ENCODE results near the gene GIGYF1. TPM values are rescaled to one million over a fixed set of nuclear protein-coding genes. Genes with fewer than 3 reads are reported as not detected.

Gene GIGYF1
- total and polyA plus RNA-seq, 2 of the 8 experiments (the other 6 are each of a cell fraction or from before 2014, with no cell fraction given), result 24.1 to 99.3 TPM

DNA sequence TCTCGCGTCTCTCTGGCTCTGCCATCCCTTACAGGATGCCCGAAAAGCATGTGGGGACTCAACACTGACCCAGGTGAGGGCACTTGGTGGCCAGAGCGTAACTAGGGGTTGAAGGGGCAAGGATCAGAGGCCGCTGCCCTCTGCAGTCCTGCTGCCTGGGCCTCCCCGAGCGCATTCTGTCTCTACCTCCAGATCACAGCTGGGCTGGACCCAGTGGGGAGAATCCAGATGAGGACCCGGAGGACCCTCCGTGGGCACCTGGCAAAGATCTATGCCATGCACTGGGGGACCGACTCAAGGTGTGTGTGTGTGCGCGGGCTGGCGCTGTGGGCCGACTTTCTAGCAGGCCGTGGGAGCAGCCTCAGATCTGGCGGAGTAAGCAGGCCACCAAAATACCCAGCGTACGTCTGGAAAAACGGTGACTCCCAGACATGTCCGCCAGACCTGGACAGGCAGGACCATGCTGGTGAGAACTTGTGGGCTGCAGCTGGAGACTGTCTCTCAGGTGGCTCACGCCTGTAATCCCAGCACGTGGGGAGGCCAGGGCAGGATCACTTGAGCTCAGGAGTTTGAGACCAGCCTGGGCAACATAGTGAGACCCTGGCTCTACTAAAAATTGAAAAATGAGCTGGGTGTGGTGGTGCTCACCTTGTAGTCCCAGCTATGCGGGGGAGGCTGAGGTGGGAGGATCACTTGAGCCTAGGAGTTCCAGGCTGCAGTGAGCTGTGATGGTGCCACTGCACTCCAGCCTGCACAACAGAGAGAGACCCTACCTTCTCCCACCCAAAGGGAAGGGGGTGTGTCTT is 17.3 kb downstream of the GIGYF1 start:
- H2BK15ac ChIP-seq (ENCODE audit: low read length), result no peak overlapping the region
- peaks cover 11% of the 10 kb centered on the region; the same call in 1 of the 2 replicates for H3K23me2 ChIP-seq (ENCODE audit: low read depth, low read length)
- H2BK20ac ChIP-seq (ENCODE audit: low read length), result no peak overlapping the region
- no peak overlapping the region for H2AFZ ChIP-seq (ENCODE audit: low read length)
- no peak overlapping the region for H3K23ac ChIP-seq (ENCODE audit: insufficient read length)
- WGBS, 2 experiments (ENCODE audit: extremely low coverage in 1 of 2, insufficient coverage in 1 of 2, insufficient read length in 1 of 2, insufficient replicate concordance in 2 of 2, low coverage in 1 of 2, low lambda C conversion rate in 2 of 2, missing lambda C conversion rate in 1 of 2), result 96% methylated on average over 22 of the region's 23 CpGs; no CpG with 5 or more reads in 1 of the 2 experiments
- H3K56ac ChIP-seq (replicated peaks; ENCODE audit: insufficient read length, low read depth, low read length), result no peak overlapping the region
- H3K4me1 ChIP-seq (replicated peaks in 1 of 4; ENCODE audit: control insufficient read depth in 3 of 4, insufficient read depth in 4 of 4, low read length in 3 of 4), result peaks cover 0 to 7% (median 4%) of the 10 kb centered on the region in 4 experiments; a peak in 6 of 7 replicates
- H3K9ac ChIP-seq (replicated peaks in 1 of 4; ENCODE audit: extremely low read depth in 1 of 4, low read depth in 3 of 4, low read length in 3 of 4), result peak overlapping the region in 1 of 4 experiments; percentile 44; a peak in 3 of 7 replicates
- peaks cover 3 to 50% (median 21%) of the 10 kb centered on the region in 4 experiments; a peak in 7 of 8 replicates for H3K36me3 ChIP-seq (ENCODE audit: control insufficient read depth in 2 of 4, insufficient read depth in 4 of 4, low read length in 3 of 4)
- H2BK12ac ChIP-seq (ENCODE audit: low read depth, low read length), result no peak overlapping the region
- TF ChIP-seq POLR2A (IDR thresholded peaks at IDR 0.05; ENCODE audit: control extremely low read depth in 1 of 2, low read depth in 2 of 2, low read length in 2 of 2) (0 out of 3 replicates have a peak, but pooled peaks of 1 of the 2 experiments have one; percentile 8), TCF12 (IDR thresholded peaks at IDR 0.05; ENCODE audit: low read depth, low read length) (no peak)
- H4K5ac ChIP-seq (ENCODE audit: insufficient read length, low read depth, low read length), result no peak overlapping the region
- H3K27ac ChIP-seq (ENCODE audit: low read depth, low read length), result no peak overlapping the region
- peak overlapping the region; percentile 94; the same call in 1 of the 2 replicates for H2AK5ac ChIP-seq (ENCODE audit: low read depth, low read length)
- H2BK120ac ChIP-seq (replicated peaks; ENCODE audit: low read depth, low read length), result no peak overlapping the region
- H4K8ac ChIP-seq (ENCODE audit: extremely low read depth, insufficient read depth, low read length), result peak overlapping the region; percentile 78; the same call in 1 of the 2 replicates
- H3K79me1 ChIP-seq (ENCODE audit: low read depth, low read length), result peaks cover 3% of the 10 kb centered on the region
- no peak overlapping the region for H4K91ac ChIP-seq (replicated peaks; ENCODE audit: insufficient read length, low read length)
- H3K9me3 ChIP-seq (ENCODE audit: insufficient read depth in 2 of 2, low read depth in 1 of 2, low read length in 1 of 2), result no peaks in the 10 kb centered on the region
- FAIRE-seq, result no peak
- DNase-seq (ENCODE audit: low read depth in 1 of 2, low spot score in 2 of 2), result no peak
- peak overlapping the region; percentile 58 to 87 for H3K4me2 ChIP-seq (ENCODE audit: insufficient read depth in 1 of 2, low read depth in 2 of 2, low read length in 2 of 2)
- no peak overlapping the region for H3K4ac ChIP-seq (replicated peaks; ENCODE audit: insufficient read length, low read depth, low read length)
- no peak overlapping the region for H3K18ac ChIP-seq (ENCODE audit: extremely low read depth, low read length)
- ChIA-PET CTCF (ENCODE audit: partially characterized antibody) (interaction anchor here (1.2 to 20.7 kb wide), 7 partner anchors 9 to 63 kb away, joined by 3 to 254 read pairs (median 7); partner anchors contain the start of genes GIGYF1 and POP7), POLR2A (ENCODE audit: partially characterized antibody) (interaction anchor here (0.6 to 10.3 kb wide), 20 partner anchors 13 to 198 kb away, joined by 3 to 257 read pairs (median 3); partner anchors contain the start of genes EPO, FBXO24, GIGYF1 and PCOLCE)
- no peaks in the 10 kb centered on the region for H3K79me2 ChIP-seq (ENCODE audit: control insufficient read depth in 1 of 2, insufficient read depth in 2 of 2, low read length in 2 of 2)
- H3K4me3 ChIP-seq (ENCODE audit: extremely low read depth in 1 of 4, insufficient read depth in 2 of 4, low read depth in 3 of 4, low read length in 4 of 4), result peak overlapping the region in 3 of 4 experiments; percentile 18 to 99 (median 79); a peak in 5 of 8 replicates
- H4K20me1 ChIP-seq (replicated peaks in 1 of 2; ENCODE audit: control insufficient read depth in 1 of 2, insufficient read depth in 2 of 2, low read length in 2 of 2), result peaks cover 13 to 25% of the 10 kb centered on the region in 2 experiments
- no peak overlapping the region for H3K14ac ChIP-seq (ENCODE audit: insufficient read length)
- peaks cover 0 to 8% (median 6%) of the 10 kb centered on the region in 4 experiments; a peak in 4 of 7 replicates for H3K27me3 ChIP-seq (replicated peaks in 1 of 4; ENCODE audit: control insufficient read depth in 3 of 4, extremely low read depth in 1 of 4, insufficient read depth in 3 of 4, low read length in 3 of 4)
- H2BK5ac ChIP-seq (ENCODE audit: low read depth, low read length), result no peak overlapping the region

Data from H1 (cell line).